MCF 10A (cell line): ENCODE data around the gene CHST1. TPM values are rescaled to one million over a fixed set of nuclear protein-coding genes. Genes with fewer than 3 reads are reported as not detected.

Experiments
- BruUV-seq: library from RNA; stranded (reverse); fragments of 400-500 nt; replicated peaks from 2 replicates; lab custom pipeline; 2021; lab: Mats Ljungman, UMichigan
- CTCF ChIA-PET: fragments of 300-600 bp; sonication (Branson Sonifier 250); formaldehyde crosslinking; extraction: SDS; loops from one replicate; lab custom pipeline; 2021; ENCODE audit warnings: antibody characterized with exemption, inconsistent platforms; lab: Yijun Ruan, JAX
- POLR2A ChIA-PET: fragments of 300-600, 350-650 bp; sonication (Branson Sonifier 250); formaldehyde crosslinking; extraction: SDS; loops from one replicate; lab custom pipeline; 2020; ENCODE audit warnings: antibody characterized with exemption, inconsistent platforms; lab: Yijun Ruan, JAX
- DNase-seq: peaks from one replicate; pipeline ENCODE4 v3.0.0-alpha.2; 2018; ENCODE audit not compliant: unreplicated experiment
- H3K27ac Mint-ChIP-seq: one replicate; pipeline ENCODE4 v1.8.0; 2022; ENCODE audit warnings: mild to moderate bottlenecking, low read depth, mixed read lengths; ENCODE audit not compliant: unreplicated experiment
- H3K27me3 Mint-ChIP-seq: one replicate; pipeline ENCODE4 v1.8.0; 2022; ENCODE audit warnings: mixed read lengths; ENCODE audit not compliant: insufficient read depth, unreplicated experiment
- H3K36me3 Mint-ChIP-seq: one replicate; pipeline ENCODE4 v1.8.0; 2022; ENCODE audit warnings: mild to moderate bottlenecking, moderate library complexity, mixed read lengths; ENCODE audit not compliant: insufficient read depth, unreplicated experiment
- H3K4me1 Mint-ChIP-seq: one replicate; pipeline ENCODE4 v1.8.0; 2022; ENCODE audit warnings: mixed read lengths; ENCODE audit not compliant: insufficient read depth, unreplicated experiment
- H3K4me3 Mint-ChIP-seq: one replicate; pipeline ENCODE4 v1.8.0; 2022; ENCODE audit warnings: mild to moderate bottlenecking, moderate library complexity, mixed read lengths; ENCODE audit not compliant: unreplicated experiment
- H3K9me3 Mint-ChIP-seq: one replicate; pipeline ENCODE4 v1.8.0; 2022; ENCODE audit warnings: mixed read lengths; ENCODE audit not compliant: unreplicated experiment
- intact Hi-C: fragments of 100-400 bp; cut with micrococcal nuclease; formaldehyde crosslinking; loops from 2 replicates; pipeline ENCODE4 v1.14.1; 2022
- total RNA-seq: library from RNA; stranded (reverse); gene quantifications from 2 replicates; pipeline ENCODE4 v1.2.3, GENCODE V29; 2022
- TF ChIP-seq, protein P1 (sequence below): fragments of 200-600 bp; IDR thresholded peaks from one replicate; pipeline ENCODE4 v1.8.0; 2022; ENCODE audit warnings: antibody characterized with exemption, mild to moderate bottlenecking; ENCODE audit not compliant: unreplicated experiment

The CHST1 gene
- total RNA-seq, 1 experiment from 2014 or later: not detected

DNA sequence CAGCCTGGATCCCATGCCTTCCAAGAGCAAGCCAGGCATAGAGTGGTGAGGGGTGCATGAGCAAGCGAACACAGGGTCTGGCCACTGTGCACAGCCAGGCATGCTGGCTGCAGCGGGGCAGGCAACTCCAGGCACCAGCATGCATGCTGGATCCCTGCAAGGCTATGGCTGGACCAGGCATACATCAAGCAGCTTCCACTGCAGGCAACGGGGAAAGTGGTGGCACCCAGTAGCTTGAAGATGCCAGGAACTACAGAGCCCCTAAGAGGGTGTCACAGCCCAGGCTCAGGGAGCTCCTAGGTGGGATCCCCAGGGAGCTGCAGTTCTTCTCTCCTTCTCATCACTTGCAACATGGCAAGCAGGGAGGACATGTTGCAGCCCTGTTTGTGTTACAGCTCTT is 45.2 kb downstream of the CHST1 start:
- peaks cover 5% of the 10 kb centered on the region for H3K9me3 Mint-ChIP-seq
- H3K4me3 Mint-ChIP-seq: no peak overlapping the region
- no peaks in the 10 kb centered on the region for H3K36me3 Mint-ChIP-seq
- no peak for DNase-seq
- H3K4me1 Mint-ChIP-seq: no peaks in the 10 kb centered on the region
- no TSS peak for BruUV-seq
- peaks cover 44% of the 10 kb centered on the region for H3K27me3 Mint-ChIP-seq
- CTCF ChIA-PET: interaction anchor here (1.0 kb wide), 1 partner anchor 34 kb away, joined by 4 read pairs; no protein-coding TSS in a partner anchor
- TF ChIP-seq, protein P1, sequence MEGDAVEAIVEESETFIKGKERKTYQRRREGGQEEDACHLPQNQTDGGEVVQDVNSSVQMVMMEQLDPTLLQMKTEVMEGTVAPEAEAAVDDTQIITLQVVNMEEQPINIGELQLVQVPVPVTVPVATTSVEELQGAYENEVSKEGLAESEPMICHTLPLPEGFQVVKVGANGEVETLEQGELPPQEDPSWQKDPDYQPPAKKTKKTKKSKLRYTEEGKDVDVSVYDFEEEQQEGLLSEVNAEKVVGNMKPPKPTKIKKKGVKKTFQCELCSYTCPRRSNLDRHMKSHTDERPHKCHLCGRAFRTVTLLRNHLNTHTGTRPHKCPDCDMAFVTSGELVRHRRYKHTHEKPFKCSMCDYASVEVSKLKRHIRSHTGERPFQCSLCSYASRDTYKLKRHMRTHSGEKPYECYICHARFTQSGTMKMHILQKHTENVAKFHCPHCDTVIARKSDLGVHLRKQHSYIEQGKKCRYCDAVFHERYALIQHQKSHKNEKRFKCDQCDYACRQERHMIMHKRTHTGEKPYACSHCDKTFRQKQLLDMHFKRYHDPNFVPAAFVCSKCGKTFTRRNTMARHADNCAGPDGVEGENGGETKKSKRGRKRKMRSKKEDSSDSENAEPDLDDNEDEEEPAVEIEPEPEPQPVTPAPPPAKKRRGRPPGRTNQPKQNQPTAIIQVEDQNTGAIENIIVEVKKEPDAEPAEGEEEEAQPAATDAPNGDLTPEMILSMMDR: no peak
- intact Hi-C loops: no loop called here
- POLR2A ChIA-PET: no interaction called here
- H3K27ac Mint-ChIP-seq: no peak overlapping the region

DNA sequence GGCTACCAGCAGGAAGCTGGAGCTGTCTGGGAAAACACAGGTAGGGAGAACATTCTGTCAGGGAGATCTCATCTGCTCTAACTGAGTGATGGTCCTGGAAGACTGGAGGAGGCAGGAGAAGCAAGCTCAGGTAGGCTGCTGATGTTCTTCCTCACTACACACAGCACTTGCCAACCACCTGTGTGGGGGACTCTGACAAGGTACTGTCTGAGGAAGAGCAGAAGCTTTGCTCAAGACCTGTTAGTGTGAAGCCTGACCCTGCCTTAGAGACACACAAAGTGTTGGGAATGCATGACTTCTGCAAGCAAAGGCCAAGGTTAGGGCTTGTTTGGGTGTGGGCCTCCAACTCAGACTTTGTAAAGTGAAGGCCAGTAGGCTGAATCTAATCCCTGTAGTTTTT is 46.5 kb downstream of the CHST1 start:
- ChIA-PET POLR2A (no interaction called here), CTCF (interaction anchor here (1.0 to 2.1 kb wide), 3 partner anchors 36 to 248 kb away, joined by 4 to 11 read pairs (median 4); no protein-coding TSS in a partner anchor)
- intact Hi-C loops: no loop called here
- Mint-ChIP-seq H3K27me3 (peaks cover 30% of the 10 kb centered on the region), H3K4me3 (no peak overlapping the region), H3K27ac (no peak overlapping the region), H3K9me3 (peaks cover 5% of the 10 kb centered on the region), H3K36me3 (no peaks in the 10 kb centered on the region), H3K4me1 (no peaks in the 10 kb centered on the region)
- TF ChIP-seq, protein P1: no peak
- no peak for DNase-seq
- BruUV-seq: no TSS peak

DNA sequence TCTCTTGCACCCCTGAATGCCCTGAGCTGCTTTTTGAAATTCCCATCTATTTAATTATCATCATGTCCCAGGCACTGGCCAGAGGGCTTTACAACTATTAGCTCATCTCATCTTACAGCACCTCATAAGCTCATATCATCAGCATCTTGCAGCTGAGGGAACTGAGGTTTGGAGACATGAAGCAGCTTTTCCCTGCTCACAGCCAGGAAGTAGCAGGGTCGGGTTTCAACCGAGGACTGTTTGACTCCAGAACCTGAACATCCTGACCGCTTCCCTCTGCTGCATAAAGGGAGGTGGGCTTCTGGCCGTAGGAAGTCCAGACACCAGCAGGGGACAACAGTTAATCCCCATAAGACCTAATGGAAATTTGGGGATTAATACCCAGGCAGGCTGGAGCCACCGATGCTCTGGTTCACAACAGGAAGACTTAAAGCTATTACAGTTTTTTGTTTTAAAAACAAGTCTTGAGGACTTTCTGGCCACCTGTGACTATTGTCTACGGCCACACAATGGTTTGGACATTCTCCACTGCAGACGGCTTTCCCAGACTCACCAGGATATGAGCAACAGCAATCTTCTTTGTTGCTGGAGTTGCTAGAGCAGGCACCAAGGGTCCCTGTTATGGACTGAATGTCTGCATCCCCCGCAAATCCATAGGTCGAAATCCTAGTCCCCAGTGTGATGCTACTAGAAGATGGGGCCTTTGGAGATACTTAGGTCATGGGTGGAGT is 47.4 kb downstream of the CHST1 start:
- H3K27ac Mint-ChIP-seq: no peak overlapping the region
- no peaks in the 10 kb centered on the region for H3K4me1 Mint-ChIP-seq
- ChIA-PET POLR2A (no interaction called here), CTCF (interaction anchor here (1.0 to 2.1 kb wide), 3 partner anchors 37 to 247 kb away, joined by 4 to 11 read pairs (median 4); no protein-coding TSS in a partner anchor)
- TF ChIP-seq, protein P1: no peak
- no peaks in the 10 kb centered on the region for H3K36me3 Mint-ChIP-seq
- H3K9me3 Mint-ChIP-seq: peaks cover 5% of the 10 kb centered on the region
- no peak for DNase-seq
- H3K4me3 Mint-ChIP-seq: no peak overlapping the region
- H3K27me3 Mint-ChIP-seq: peaks cover 27% of the 10 kb centered on the region
- no TSS peak for BruUV-seq
- intact Hi-C loops: no loop called here

DNA sequence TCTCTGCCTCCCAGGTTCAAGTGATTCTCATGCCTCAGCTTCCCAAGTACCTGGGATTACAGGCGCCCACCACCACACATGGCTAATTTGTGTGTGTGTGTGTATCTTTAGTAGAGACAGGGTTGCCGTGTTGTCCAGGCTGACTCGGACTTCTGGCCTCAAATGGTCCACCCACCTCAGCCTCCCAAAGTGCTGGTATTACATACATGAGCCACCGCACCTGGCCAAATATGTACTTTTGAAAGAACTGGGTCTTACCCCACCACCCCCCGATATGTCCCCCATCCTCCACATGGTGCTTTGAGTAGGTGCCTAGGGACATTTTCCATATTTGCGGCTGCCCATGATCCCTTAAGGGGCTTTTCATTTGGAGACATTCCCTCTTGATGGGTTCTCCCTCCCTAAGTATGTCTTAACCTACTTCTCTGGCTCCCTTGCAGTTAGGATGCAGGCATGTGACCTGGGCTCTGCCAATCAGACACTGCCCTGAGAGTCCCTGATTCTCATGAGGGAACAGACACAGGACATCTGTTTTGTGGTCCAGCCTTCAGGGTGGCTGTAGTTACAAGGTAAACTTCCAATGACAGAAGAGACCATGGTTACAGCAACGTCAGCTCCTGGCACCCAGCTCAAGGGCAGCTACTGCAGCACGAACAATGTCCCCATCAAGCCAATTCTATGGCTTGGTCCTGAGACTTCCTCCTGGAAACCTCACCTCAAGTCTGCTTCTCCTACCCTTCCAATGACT is 48.4 kb downstream of the CHST1 start:
- Mint-ChIP-seq H3K27me3 (peaks cover 37% of the 10 kb centered on the region), H3K9me3 (peaks cover 5% of the 10 kb centered on the region), H3K4me1 (no peaks in the 10 kb centered on the region), H3K36me3 (no peaks in the 10 kb centered on the region), H3K4me3 (no peak overlapping the region), H3K27ac (no peak overlapping the region)
- POLR2A ChIA-PET: no interaction called here
- BruUV-seq: no TSS peak
- DNase-seq: no peak
- intact Hi-C loops: no loop called here
- CTCF ChIA-PET: interaction anchor here (0.5 to 2.1 kb wide), 2 partner anchors 38 to 1603 kb away, joined by 3 to 11 read pairs; no protein-coding TSS in a partner anchor
- TF ChIP-seq, protein P1: no peak
